GM13977 (cell line): ENCODE data around the gene PCARE.

Experiments used
- DNase-seq: peaks from one replicate; pipeline ENCODE4 v3.0.0; 2012; ENCODE audit warnings: low spot score
- in situ Hi-C: fragments of 300-500 bp; cut with MboI; formaldehyde crosslinking; loops from one replicate; pipeline ENCODE4 v1.12.0; 2022; ENCODE audit warnings: low sequenced_read_pairs, low pct_unique_long_range_greater_than_20kb, mixed read lengths, inconsistent platforms; ENCODE audit not compliant: unreplicated experiment
- TF ChIP-seq, protein P1 (sequence below): IDR thresholded peaks from 2 replicates; pipeline ENCODE4 v1.5.1; 2012; ENCODE audit warnings: mild to moderate bottlenecking, control low read depth; ENCODE audit not compliant: insufficient read depth; ENCODE audit errors: extremely low read depth, missing control alignments

Gene PCARE

DNA sequence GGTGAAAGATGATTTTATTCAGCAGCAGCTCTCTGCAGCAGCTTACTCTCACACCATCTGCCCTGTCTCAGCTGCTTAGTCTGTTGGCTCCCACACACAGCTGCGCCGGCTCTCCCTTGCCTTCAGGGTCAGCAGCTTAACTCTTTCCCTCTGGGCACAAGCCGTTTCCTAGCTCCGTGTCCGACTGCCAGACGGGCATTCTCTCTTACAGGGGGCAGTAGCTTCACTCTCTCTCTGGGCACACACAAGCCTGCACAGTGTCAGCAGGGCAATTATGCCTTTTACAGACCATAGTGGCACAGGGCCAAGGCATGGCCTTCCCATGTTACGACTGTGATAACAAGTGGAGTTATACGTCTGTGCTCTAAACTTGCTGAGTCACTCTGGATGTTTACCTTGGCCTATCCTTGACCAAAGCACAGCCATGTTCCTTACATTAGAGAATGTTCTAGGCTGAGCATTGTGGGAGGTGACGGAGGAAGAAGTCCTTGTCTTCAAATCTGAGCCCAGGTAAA lies 31.7 kb downstream of the PCARE start:
- TF ChIP-seq, protein P1, sequence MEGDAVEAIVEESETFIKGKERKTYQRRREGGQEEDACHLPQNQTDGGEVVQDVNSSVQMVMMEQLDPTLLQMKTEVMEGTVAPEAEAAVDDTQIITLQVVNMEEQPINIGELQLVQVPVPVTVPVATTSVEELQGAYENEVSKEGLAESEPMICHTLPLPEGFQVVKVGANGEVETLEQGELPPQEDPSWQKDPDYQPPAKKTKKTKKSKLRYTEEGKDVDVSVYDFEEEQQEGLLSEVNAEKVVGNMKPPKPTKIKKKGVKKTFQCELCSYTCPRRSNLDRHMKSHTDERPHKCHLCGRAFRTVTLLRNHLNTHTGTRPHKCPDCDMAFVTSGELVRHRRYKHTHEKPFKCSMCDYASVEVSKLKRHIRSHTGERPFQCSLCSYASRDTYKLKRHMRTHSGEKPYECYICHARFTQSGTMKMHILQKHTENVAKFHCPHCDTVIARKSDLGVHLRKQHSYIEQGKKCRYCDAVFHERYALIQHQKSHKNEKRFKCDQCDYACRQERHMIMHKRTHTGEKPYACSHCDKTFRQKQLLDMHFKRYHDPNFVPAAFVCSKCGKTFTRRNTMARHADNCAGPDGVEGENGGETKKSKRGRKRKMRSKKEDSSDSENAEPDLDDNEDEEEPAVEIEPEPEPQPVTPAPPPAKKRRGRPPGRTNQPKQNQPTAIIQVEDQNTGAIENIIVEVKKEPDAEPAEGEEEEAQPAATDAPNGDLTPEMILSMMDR, result no peak
- DNase-seq, result no peak
- in situ Hi-C loops, result no loop called here

DNA sequence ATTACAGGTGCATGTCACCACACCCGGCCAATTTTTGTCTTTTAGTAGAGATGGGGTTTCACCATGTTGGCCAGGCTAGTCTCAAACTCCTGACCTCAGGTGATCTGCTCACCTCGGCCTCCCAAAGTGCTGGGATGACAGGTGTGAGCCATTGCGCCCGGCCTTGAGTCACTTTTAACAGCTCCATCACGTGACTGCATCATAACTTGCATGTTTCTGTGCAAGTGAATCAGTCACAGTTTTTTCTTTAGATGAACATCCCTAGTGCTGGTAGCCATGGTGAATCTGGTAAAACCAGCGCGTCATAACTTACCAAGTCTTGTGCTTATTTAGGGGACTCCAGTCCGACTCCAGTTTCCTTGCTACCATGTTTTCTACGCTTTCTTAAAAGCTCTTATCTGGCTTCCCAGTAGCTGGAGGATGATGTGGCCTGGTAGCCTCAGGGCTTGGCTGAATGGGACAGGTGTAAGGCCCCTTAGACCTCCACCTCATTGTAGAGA lies 33.1 kb downstream of the PCARE start:
- in situ Hi-C loops, result no loop called here
- TF ChIP-seq, protein P1, result no peak
- no peak for DNase-seq

DNA sequence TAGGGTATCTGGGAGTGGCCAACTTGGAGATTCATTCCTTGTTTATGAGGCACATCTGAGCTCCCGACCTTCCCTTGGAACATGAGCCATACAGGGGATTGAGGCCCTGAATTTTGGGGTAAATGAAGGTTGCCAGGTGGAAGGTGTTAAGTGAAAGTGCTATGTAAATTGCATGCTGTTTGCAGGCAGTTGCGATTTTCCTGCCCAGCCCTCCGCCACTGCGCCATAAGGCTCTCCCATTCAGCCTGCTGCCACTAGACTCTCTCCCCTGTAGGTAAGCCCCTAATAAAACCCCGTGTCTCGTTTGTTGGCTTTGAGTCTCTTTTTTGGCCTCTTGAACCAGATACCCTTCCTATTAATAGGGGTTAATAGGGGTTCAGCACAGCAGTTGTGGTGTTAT lies 33.8 kb downstream of the PCARE start:
- DNase-seq, result no peak
- in situ Hi-C loops, result no loop called here
- TF ChIP-seq, protein P1, result no peak

DNA sequence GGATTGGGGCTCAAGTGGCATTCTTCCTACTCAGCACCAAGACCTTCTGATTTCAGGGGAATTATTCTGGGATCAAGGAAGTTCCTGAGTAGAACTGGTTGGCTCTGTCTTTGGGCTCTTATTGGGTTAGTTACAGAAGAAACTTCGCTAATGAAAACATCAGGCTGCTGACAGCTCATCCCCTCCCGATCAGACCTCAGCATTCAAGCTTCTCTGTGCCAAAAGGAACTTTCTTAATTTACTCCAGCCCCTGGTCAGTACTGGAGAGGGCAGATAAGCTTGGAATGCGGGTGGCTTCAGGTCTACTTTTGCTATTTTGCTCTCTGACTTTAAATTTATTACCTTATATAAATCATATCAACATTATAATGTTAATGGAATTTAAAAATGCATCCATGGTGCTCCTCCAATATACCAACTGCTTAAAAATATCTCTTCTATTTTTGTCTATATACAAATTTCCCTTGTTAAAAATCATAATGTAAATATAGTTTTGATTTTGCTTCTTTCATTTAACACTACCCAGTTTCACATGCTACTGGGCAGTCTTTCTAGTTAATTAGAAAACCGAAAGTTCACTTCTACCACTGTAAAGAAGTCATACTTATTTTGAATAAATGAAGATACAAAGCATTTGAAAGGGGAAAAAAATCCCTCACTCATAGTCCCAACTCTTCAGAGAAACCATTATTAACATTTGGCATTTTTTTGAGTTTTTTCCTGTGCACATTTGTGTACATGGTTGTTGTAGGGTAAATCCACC lies 34.4 kb downstream of the PCARE start:
- in situ Hi-C loops, result no loop called here
- TF ChIP-seq, protein P1, result no peak
- peak; percentile 56 for DNase-seq

DNA sequence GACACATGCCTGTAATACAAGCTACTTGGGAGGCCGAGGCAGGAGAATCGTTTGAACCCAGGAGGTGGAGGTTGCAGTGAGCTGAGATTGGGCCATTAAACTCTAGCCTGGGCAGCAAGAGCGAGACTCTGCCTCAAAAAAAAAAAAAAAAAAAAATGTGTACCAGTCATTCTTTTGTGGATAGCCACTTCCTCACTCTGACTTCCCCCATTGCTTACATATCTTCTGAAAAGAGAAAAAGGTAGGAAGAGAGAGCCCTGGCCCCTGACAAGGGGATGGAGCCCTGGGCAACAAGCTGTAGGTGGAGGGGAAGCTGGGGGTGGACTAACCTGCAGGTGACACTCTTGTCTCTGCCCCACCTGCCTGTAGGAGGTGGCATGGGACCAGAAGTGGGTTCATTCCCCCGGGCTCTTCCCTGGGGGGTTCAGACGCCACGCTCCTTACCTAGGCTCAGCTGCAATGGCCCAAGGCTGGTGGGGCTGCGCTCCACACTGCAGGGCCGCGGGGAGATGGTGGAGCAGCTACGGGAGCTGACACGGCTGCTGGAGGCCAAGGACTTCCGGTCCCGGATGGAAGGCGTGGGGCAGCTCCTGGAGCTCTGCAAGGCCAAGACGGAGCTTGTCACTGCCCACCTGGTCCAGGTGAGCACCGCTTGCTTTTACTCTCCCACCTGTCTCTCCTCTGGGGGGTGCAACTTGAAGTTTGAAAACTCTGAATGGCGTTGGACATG lies 39.1 kb downstream of the PCARE start:
- in situ Hi-C loops, result no loop called here

DNA sequence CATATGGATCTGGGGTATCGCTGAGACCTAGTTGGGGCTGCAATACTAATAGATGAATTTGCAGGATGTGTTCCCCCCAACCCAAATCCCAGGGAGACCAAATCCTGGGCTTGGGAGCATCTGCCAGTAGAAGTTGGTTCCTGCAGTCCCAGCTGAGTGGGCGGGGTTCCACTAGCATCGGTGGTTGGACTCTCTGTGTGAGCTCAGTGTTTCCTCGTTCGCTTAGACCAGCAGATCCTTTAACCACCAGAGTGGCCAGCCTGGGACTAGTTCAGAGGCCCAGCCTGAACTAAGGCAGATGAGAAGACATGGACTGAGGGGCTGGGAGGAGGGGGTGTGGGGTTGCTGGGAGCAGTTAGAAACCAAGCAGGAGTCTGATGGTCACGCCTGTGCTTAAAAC lies 40.7 kb downstream of the PCARE start:
- in situ Hi-C loops, result no loop called here
- no peak for DNase-seq
- TF ChIP-seq, protein P1, result no peak

More for the DNA sequence above, 39.1 kb downstream of the PCARE start:
- DNase-seq, result no peak
- TF ChIP-seq, protein P1, result peak; percentile 15
